HG02885 (cell line): ENCODE measurements around the gene VPS26C.
A peak's percentile ranks its signal among the peaks of the same experiment; 100 is the strongest.

ENCODE experiments used
- ATAC-seq: cut with Tn5 transposase; IDR thresholded peaks from one replicate; pipeline ENCODE4 v1.9.1; 2021; ENCODE audit warnings: mild to moderate bottlenecking; ENCODE audit not compliant: unreplicated experiment, poor library complexity

The VPS26C gene

GRCh38 chr21:37266515-37267221 lies 466 bp downstream of the VPS26C start:
- ATAC-seq, result peak; percentile 10

DNA sequence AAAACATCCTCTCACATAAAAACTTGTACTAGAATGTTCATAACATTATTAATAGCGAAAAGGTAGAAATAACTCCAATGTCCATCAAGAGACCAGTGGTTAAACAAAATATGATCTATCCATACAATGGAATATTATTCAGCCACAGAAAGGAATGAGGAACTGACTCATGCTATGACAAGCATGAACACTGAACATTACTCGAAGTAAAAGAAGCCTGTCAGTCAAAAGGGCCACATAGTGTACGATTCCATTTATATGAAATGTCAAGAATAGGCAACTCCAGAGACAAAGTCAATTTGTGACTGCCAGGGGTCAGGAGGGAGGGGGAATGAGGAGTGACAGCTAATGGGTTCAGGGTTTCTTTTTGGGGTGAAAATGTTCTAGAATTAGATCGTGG lies 2.3 kb downstream of the VPS26C start:
- ATAC-seq, result no peak

- no peak for ATAC-seq
These were observed 3.1 kb downstream of the VPS26C start for GRCh38 chr21:37263827-37264600.

- ATAC-seq, result no peak
These were observed 7.7 kb downstream of the VPS26C start for GRCh38 chr21:37259426-37259825.

DNA sequence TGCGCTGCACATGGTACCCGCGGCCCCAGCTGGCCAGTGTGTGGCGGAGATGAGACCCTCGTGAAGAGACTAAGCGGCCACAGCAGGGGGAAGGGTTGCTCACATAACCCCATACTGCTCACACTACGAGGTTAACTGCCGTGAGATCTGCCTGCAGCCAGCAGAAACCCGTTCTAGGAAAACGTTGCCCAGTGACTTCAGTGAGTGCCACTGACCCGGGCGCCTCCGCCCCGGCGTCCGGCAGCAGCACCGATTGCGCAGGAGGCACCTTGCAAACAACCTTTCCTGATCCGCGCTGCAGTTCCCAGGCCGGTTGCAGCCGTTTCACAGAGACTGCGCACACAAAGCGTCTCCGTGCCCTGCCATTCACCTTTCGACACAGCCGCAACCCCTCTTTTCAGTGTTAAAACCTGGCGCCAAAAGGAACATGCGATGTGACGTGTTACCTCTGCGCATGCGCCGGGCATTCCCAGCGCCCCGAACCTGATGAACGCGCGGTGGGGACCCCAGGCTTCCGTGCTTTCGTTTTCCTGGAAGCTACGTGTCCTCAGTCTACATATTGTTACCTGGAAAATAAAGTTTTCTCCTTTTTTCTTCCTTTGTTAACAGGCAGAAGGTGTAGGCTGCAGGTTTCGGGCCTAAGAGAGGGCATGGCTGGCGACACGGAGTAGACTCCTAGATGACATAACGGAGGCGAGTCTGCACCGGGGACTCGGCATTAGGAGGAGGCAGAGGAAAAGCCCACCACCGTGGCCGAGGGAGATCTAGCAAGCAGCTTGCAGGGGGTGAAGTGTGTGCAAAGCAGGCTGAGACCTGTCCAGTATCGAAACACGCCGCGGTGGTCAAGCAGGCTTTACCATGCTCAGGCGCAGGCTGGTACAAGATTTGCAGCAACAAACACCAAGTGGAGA lies 8.9 kb downstream of the VPS26C start:
- peak; percentile 68 for ATAC-seq

- ATAC-seq, result peak; percentile 41
These were observed 9.6 kb downstream of the VPS26C start for GRCh38 chr21:37257511-37257966.

GRCh38 chr21:37253991-37254390 lies 13.1 kb downstream of the VPS26C start:
- no peak for ATAC-seq

GRCh38 chr21:37251294-37251634 lies 15.9 kb downstream of the VPS26C start:
- no peak for ATAC-seq

DNA sequence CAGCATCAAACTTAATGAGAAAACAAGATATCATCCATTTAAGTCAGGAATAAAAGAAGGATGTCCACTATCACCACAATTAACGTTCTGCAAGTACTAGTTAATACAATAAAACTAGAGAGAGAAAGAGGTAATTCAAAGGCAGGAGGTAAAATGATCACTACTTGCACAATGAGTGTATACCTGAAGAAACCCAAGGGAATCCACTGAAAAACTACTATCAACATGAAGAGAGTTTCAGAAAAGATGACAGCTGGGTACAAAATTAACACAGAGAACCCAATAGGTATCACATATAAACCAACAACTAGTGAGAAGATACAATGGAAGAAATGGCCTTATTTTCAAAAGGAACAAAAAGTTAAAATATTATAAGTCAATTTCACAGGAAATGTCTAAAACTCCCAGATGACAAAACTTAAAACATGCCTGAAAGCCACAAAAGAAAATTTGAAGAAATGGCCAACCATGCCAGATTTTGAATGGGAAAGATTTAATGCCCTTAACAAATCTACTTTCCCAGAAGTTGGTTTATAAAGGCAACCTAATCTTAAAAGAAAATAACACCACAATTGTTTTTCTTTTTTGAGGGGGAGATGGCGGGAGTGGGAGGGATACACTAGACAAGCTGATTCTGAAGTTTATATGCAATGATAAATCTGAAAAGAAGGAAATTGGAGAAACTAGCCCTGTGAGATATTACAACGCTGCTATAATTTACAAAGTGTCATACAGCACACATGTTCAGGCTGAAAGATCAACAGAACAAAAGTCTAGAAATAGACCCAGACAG lies 17.8 kb downstream of the VPS26C start:
- no peak for ATAC-seq

DNA sequence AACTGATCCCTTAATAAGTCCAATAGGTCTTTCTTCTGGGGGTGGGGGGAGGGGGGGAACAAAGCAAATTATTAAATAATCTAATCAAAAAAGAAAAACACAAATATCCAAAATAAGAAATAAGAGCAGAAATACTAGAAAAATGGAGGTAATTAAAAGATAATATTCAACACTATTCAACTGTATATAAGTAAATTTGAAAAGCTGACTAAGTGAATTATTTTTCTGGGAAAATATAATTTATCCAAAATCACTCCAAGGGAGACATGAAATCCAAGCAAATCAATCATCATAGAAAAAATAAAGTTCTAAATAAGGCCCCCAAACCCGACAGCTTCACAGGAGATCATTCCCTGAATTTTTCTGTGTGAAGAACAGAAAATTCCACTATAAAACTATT lies 18.8 kb downstream of the VPS26C start:
- no peak for ATAC-seq

- no peak for ATAC-seq
These were observed 22.0 kb downstream of the VPS26C start for GRCh38 chr21:37245151-37245550.

DNA sequence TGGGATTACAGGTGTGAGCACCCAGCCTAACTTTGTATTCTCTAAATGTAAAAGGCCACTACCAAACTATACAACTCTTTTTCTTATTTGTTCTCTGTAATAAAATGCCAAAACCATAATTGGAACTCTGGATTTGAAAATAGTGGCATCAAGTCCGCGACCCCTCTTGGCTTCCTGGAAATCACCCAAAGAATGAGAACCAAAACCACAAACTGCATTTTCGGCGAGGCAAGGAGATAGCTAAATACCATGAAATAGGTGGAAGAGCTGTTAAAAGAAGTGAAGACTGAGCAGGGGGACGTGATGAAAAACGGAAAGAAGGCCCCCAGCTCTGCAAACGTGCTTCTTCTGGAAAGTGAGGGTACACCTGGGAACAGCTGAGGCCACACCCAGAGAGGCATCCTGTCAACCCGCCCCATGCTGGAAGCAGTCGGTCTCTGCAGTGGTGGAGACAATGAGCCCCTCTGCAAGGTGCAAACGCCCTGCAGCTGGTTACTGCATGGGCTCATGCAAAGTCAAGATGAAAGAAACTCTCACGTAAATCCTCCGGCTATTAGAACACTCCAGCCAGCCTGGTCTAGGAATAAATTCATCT lies 22.5 kb downstream of the VPS26C start:
- no peak for ATAC-seq

GRCh38 chr21:37243961-37244360 lies 23.2 kb downstream of the VPS26C start:
- ATAC-seq, result no peak

- ATAC-seq, result no peak
These were observed 25.7 kb downstream of the VPS26C start for GRCh38 chr21:37241426-37241825.

DNA sequence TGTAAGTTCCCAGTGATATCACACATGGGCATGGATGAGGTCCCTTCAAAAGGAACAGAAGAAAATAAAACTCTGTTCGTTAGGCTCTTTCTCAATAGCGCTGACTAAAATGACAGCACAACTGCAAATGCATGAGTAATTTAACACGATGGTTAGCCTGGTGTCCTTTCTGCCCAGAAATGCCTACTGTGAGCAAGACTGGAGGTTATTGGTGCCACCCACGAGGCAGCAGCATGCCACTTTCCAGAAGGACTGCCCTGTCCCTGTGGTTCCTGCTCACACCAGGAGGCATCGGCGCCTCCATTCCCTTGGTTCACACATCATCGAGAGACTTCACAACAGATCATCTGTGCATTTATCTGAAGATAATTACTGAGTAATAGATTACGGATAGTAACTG lies 26.2 kb downstream of the VPS26C start:
- no peak for ATAC-seq

DNA sequence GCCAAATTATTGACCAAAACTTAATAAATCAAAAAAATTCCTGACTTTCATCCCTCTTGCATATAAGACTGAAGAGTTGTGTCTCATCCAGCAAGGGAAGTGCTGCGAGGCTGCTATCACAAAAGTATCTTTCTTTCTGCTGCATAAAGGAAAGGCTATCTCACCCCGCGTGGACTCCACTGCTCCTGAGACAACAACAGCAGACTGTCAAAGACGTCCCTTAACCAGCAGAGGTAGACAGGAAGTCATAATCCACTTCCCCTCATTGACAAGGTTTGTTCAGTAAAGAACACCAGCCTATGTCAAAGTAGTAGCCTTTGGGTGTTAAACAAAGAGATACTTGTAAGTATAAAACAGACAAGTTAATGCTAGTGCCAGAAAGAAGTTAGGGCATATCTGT lies 29.4 kb downstream of the VPS26C start:
- ATAC-seq, result no peak

- no peak for ATAC-seq
These were observed 29.8 kb downstream of the VPS26C start for GRCh38 chr21:37237346-37237745.

GRCh38 chr21:37233551-37234146 lies 33.5 kb downstream of the VPS26C start:
- no peak for ATAC-seq

DNA sequence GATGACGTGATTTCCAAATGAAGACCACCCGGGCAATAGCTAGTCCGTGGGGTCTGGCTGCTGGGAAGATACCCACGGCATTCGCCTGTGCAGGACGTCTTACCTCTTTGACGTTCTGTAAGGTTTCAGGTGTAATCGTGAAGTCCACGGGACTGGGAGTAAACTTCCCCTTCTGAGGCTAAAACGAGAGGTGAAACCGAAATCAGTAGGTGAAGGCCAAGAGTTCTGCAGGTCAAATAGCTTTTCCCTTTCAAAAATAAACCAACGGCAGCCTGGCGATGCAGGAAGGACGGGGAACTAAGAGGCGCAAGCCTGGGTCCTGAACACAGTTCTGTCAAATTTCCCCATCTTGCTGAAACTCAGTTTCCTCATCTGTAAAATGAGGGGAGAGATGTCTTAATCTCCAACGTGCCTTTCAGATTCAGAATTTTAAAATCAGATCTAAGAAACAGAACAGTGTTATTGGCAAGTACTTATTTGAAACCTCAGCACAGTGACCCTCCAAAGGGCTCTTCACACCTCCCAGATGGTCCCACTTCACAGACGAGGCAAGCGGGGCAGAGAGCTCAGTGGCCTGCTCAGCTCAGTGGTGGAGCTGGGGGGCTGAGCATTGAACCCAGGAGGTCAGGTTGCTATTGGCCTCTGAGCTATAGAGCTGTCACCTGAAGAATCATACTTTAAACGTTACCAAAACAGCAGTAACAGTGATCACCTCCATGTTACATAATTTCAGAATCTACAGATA lies 34.7 kb downstream of the VPS26C start:
- ATAC-seq, result peak; percentile 82
